MM.1S (cell line): Measurements from ENCODE around the gene MSANTD2.

ENCODE experiments used
- DNase-seq: peaks from one replicate; pipeline ENCODE4 v3.0.0-alpha.2; 2015
- H2AFZ ChIP-seq: fragments of 300-600 bp; sonication (generic); 2 replicates; pipeline ENCODE4 v1.6.0; 2016; ENCODE audit warnings: antibody characterized with exemption, low read length
- H3F3A ChIP-seq: fragments of 300-600 bp; sonication (generic); 2 replicates; pipeline ENCODE4 v1.6.1; 2016; ENCODE audit warnings: mild to moderate bottlenecking, antibody characterized with exemption, low read length, moderate library complexity, mixed read lengths; ENCODE audit not compliant: insufficient read depth
- H3K27ac ChIP-seq: fragments of 300-600 bp; sonication (generic); 2 replicates; pipeline ENCODE4 v1.5.1; 2016; ENCODE audit warnings: mild to moderate bottlenecking, low read length
- H3K27me3 ChIP-seq: fragments of 300-600 bp; sonication (generic); replicated peaks from 2 replicates; pipeline ENCODE4 v1.6.0; 2016; ENCODE audit warnings: low read length; ENCODE audit not compliant: insufficient read depth
- H3K36me3 ChIP-seq: fragments of 300-600 bp; sonication (generic); replicated peaks from 2 replicates; pipeline ENCODE4 v1.6.1; 2016; ENCODE audit warnings: mild to moderate bottlenecking, low read length, mixed read lengths; ENCODE audit not compliant: insufficient read depth
- H3K4me1 ChIP-seq: fragments of 300-600 bp; sonication (generic); 2 replicates; pipeline ENCODE4 v1.6.1; 2016; ENCODE audit warnings: low read length, mixed read lengths
- H3K4me2 ChIP-seq: fragments of 300-600 bp; sonication (generic); 2 replicates; pipeline ENCODE4 v1.6.0; 2016; ENCODE audit warnings: low read depth, low read length
- H3K4me3 ChIP-seq: fragments of 300-600 bp; sonication (generic); 2 replicates; pipeline ENCODE4 v1.5.1; 2016; ENCODE audit warnings: low read length, mixed read lengths
- H3K79me2 ChIP-seq: fragments of 300-600 bp; sonication (generic); 2 replicates; pipeline ENCODE4 v1.6.1; 2016; ENCODE audit warnings: mixed run types, low read length, mixed read lengths
- H3K9ac ChIP-seq: fragments of 300-600 bp; sonication (generic); 2 replicates; pipeline ENCODE4 v1.6.1; 2016; ENCODE audit warnings: low read length, mixed read lengths
- H3K9me2 ChIP-seq: fragments of 300-600 bp; sonication (generic); replicated peaks from 2 replicates; pipeline ENCODE4 v1.6.1; 2016; ENCODE audit warnings: mild to moderate bottlenecking, low read length, mixed read lengths; ENCODE audit not compliant: insufficient read depth
- H3K9me3 ChIP-seq: fragments of 300-600 bp; sonication (generic); replicated peaks from 2 replicates; pipeline ENCODE4 v1.6.1; 2016; ENCODE audit warnings: mild to moderate bottlenecking, low read length, mixed read lengths; ENCODE audit not compliant: insufficient read depth
- H4K20me1 ChIP-seq: fragments of 300-600 bp; sonication (generic); 2 replicates; pipeline ENCODE4 v1.6.1; 2016; ENCODE audit warnings: mild to moderate bottlenecking, low read length, moderate library complexity, mixed read lengths; ENCODE audit not compliant: insufficient read depth
- CTCF ChIP-seq: fragments of 300-600 bp; sonication (generic); IDR thresholded peaks from 2 replicates; pipeline ENCODE4 v1.5.1; 2016; ENCODE audit warnings: antibody characterized with exemption, low read length, mixed read lengths
- EZH2 ChIP-seq: fragments of 300-600 bp; sonication (generic); optimal IDR thresholded peaks from 2 replicates; pipeline ENCODE3; 2017; ENCODE audit warnings: low read depth, mild to moderate bottlenecking, antibody characterized with exemption, low read length, mixed read lengths
- EZH2phosphoT487 ChIP-seq: fragments of 300-600 bp; sonication (generic); IDR thresholded peaks from 2 replicates; pipeline ENCODE4 v1.6.1; 2018; ENCODE audit warnings: antibody characterized with exemption, low read length

Gene MSANTD2

DNA sequence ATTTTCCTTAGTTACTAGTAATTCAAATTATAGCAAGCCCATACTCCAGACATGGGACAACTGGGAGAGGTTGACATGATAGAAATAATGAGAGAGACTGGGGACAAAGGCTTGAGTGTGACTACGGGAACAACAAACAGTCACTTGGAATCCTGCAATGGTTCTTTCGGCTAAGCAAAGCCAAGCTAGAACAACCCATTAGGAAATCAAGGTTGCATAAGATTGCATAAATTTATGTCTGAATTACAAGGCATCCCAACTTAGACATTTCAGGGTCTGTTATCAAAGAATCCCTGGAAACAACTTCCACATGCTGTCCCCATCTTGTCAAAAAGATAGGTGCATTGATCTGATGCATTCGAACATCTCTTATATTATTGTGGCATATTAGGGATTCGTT is 70.6 kb downstream of the MSANTD2 start:
- Histone ChIP-seq H2AFZ (no peak overlapping the region), H3K9me3 (no peaks in the 10 kb centered on the region), H3K4me3 (no peak overlapping the region), H3K4me2 (no peak overlapping the region), H3F3A (no peaks in the 10 kb centered on the region), H3K79me2 (no peaks in the 10 kb centered on the region), H3K9me2 (no peaks in the 10 kb centered on the region), H3K4me1 (no peaks in the 10 kb centered on the region), H3K36me3 (no peaks in the 10 kb centered on the region), H4K20me1 (no peaks in the 10 kb centered on the region), H3K27ac (no peak overlapping the region), H3K9ac (no peak overlapping the region), H3K27me3 (no peaks in the 10 kb centered on the region)
- TF ChIP-seq CTCF, result no peak
- no peak for DNase-seq

- no peaks in the 10 kb centered on the region for H3K27me3 ChIP-seq
- no peaks in the 10 kb centered on the region for H3K79me2 ChIP-seq
- no peaks in the 10 kb centered on the region for H4K20me1 ChIP-seq
- H3K9me2 ChIP-seq, result no peaks in the 10 kb centered on the region
- no peaks in the 10 kb centered on the region for H3K4me1 ChIP-seq
- TF ChIP-seq EZH2phosphoT487 (no peak), EZH2 (no peak), CTCF (no peak)
- no peak for DNase-seq
- H3K36me3 ChIP-seq, result no peaks in the 10 kb centered on the region
- H3K9me3 ChIP-seq, result no peaks in the 10 kb centered on the region
- no peak overlapping the region for H3K4me2 ChIP-seq
- H3K4me3 ChIP-seq, result no peak overlapping the region
- H3F3A ChIP-seq, result no peaks in the 10 kb centered on the region
- no peak overlapping the region for H2AFZ ChIP-seq
- no peak overlapping the region for H3K27ac ChIP-seq
- H3K9ac ChIP-seq, result no peak overlapping the region
Observed at GRCh38 chr11:124728134-124728533, 72.1 kb downstream of the MSANTD2 start.

DNA sequence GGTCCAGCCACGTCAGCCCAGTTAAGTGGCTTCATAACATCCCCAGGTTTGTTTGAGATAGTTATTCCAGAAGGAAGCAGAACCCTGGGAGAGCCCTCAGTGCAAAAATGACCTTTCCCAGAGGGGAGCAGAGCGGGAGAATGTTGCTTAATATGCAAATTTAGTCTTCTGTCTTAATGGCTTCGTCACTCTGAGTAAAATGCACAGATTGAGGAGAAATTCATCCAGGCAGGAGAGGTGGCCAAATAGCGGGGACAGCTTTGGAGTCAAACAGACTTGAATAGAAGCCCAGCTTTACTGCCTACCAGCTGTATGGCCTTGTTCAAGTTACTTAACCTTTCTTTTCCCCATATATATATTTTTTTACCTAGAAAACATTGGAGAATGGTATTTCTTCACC is 72.7 kb downstream of the MSANTD2 start:
- no peaks in the 10 kb centered on the region for H3K9me2 ChIP-seq
- TF ChIP-seq EZH2phosphoT487 (no peak), CTCF (no peak), EZH2 (no peak)
- H3K27ac ChIP-seq, result no peak overlapping the region
- H3K27me3 ChIP-seq, result no peaks in the 10 kb centered on the region
- no peak overlapping the region for H2AFZ ChIP-seq
- H3K4me2 ChIP-seq, result no peak overlapping the region
- H3K79me2 ChIP-seq, result no peaks in the 10 kb centered on the region
- no peak overlapping the region for H3K4me3 ChIP-seq
- no peak for DNase-seq
- H3K36me3 ChIP-seq, result no peaks in the 10 kb centered on the region
- no peaks in the 10 kb centered on the region for H3K4me1 ChIP-seq
- no peaks in the 10 kb centered on the region for H3F3A ChIP-seq
- H3K9ac ChIP-seq, result no peak overlapping the region
- no peaks in the 10 kb centered on the region for H3K9me3 ChIP-seq
- no peaks in the 10 kb centered on the region for H4K20me1 ChIP-seq

GRCh38 chr11:124725719-124726105 is 74.5 kb downstream of the MSANTD2 start:
- no peaks in the 10 kb centered on the region for H3K27me3 ChIP-seq
- TF ChIP-seq CTCF (no peak), EZH2phosphoT487 (no peak), EZH2 (no peak)
- no peaks in the 10 kb centered on the region for H3K79me2 ChIP-seq
- H3K36me3 ChIP-seq, result no peaks in the 10 kb centered on the region
- H3K9me2 ChIP-seq, result no peaks in the 10 kb centered on the region
- no peaks in the 10 kb centered on the region for H3F3A ChIP-seq
- no peak overlapping the region for H3K4me2 ChIP-seq
- H3K4me3 ChIP-seq, result no peak overlapping the region
- no peak for DNase-seq
- no peak overlapping the region for H2AFZ ChIP-seq
- no peaks in the 10 kb centered on the region for H3K4me1 ChIP-seq
- no peaks in the 10 kb centered on the region for H4K20me1 ChIP-seq
- no peak overlapping the region for H3K27ac ChIP-seq
- no peaks in the 10 kb centered on the region for H3K9me3 ChIP-seq
- no peak overlapping the region for H3K9ac ChIP-seq
